UCSD-AML1 (cell line): ENCODE results near the gene USP32.
"Not testable (repeated sequence)": the region's sequence is repeated elsewhere in the genome, so short reads cannot be mapped to it uniquely, and the experiment has no call there.

Experiments
- DNase-seq: peaks from one replicate; lab custom pipeline; 2025; ENCODE audit not compliant: unreplicated experiment; lab: John Stamatoyannopoulos, UW

USP32 gene

GRCh38 chr17:60186372-60186771 lies 205.6 kb downstream of the USP32 start:
- DNase-seq: not testable (repeated sequence)

GRCh38 chr17:60180380-60180779 lies 211.6 kb downstream of the USP32 start:
- DNase-seq: not testable (repeated sequence)

GRCh38 chr17:60178180-60178579 lies 213.8 kb downstream of the USP32 start:
- not testable (repeated sequence) for DNase-seq

- not testable (repeated sequence) for DNase-seq
Measured at GRCh38 chr17:60176763-60177162, 215.2 kb downstream of the USP32 start.

- DNase-seq: peak; percentile 39
Measured at GRCh38 chr17:60174767-60175166, 217.2 kb downstream of the USP32 start.

GRCh38 chr17:60174035-60174434 lies 217.9 kb downstream of the USP32 start:
- DNase-seq: no peak

- DNase-seq: no peak
Measured at GRCh38 chr17:60173304-60173819, 218.6 kb downstream of the USP32 start.

- DNase-seq: no peak
Measured at GRCh38 chr17:60171753-60172079, 220.2 kb downstream of the USP32 start.

GRCh38 chr17:60170835-60171752 lies 220.8 kb downstream of the USP32 start:
- no peak for DNase-seq

GRCh38 chr17:60169921-60170817 lies 221.8 kb downstream of the USP32 start:
- DNase-seq: no peak

GRCh38 chr17:60168654-60169053 lies 223.3 kb downstream of the USP32 start:
- DNase-seq: no peak

- DNase-seq: no peak
Measured at GRCh38 chr17:60167065-60167741, 224.7 kb downstream of the USP32 start.

- peak; percentile 52 for DNase-seq
Measured at GRCh38 chr17:60165971-60166370, 226.0 kb downstream of the USP32 start.

- no peak for DNase-seq
Measured at GRCh38 chr17:60165223-60165622, 226.7 kb downstream of the USP32 start.

- no peak for DNase-seq
Measured at GRCh38 chr17:60164697-60165096, 227.2 kb downstream of the USP32 start.

- no peak for DNase-seq
Measured at GRCh38 chr17:60164164-60164563, 227.8 kb downstream of the USP32 start.

GRCh38 chr17:60163108-60163784 lies 228.7 kb downstream of the USP32 start:
- peak; percentile 79 for DNase-seq

- DNase-seq: peak; percentile 80
Measured at GRCh38 chr17:60161598-60162330, 230.2 kb downstream of the USP32 start.

GRCh38 chr17:60160829-60161501 lies 231.0 kb downstream of the USP32 start:
- peak; percentile 28 for DNase-seq
